ENCODE results near the gene ZNF229.
A peak's percentile ranks its signal among the peaks of the same experiment; 100 is the strongest.
"Not testable (repeated sequence)": the region's sequence is repeated elsewhere in the genome, so short reads cannot be mapped to it uniquely, and the experiment has no call there.

ZNF229 gene

GRCh38 chr19:44447916-44448674 lies at the start of gene ZNF229:
ZNF229 (minus strand) TSS chr19:44448472; CDS start chr19:44442847, 5,625 bp downstream.
- peak; percentile 62 for DNase-seq (ENCODE audit: low spot score)

GRCh38 chr19:44496711-44497110 lies 48.4 kb upstream of the ZNF229 start:
- DNase-seq (ENCODE audit: low spot score) = no peak

- DNase-seq (ENCODE audit: low spot score) = no peak
Observed at GRCh38 chr19:44476559-44477408, 28.5 kb upstream of the ZNF229 start.

GRCh38 chr19:44468730-44469129 lies 20.5 kb upstream of the ZNF229 start:
- not testable (repeated sequence) for DNase-seq (ENCODE audit: low spot score)

- not testable (repeated sequence) for DNase-seq (ENCODE audit: low spot score)
Observed at GRCh38 chr19:44462600-44463286, 14.5 kb upstream of the ZNF229 start.

- DNase-seq (ENCODE audit: low spot score) = not testable (repeated sequence)
Observed at GRCh38 chr19:44456016-44456415, 7.7 kb upstream of the ZNF229 start.

GRCh38 chr19:44455100-44455499 lies 6.8 kb upstream of the ZNF229 start:
- DNase-seq (ENCODE audit: low spot score) = no peak

GRCh38 chr19:44452367-44452766 lies 4.1 kb upstream of the ZNF229 start:
- DNase-seq (ENCODE audit: low spot score) = no peak

GRCh38 chr19:44451687-44452086 lies 3.4 kb upstream of the ZNF229 start:
- DNase-seq (ENCODE audit: low spot score) = no peak

- DNase-seq (ENCODE audit: low spot score) = no peak
Observed at GRCh38 chr19:44438441-44438840, 9.8 kb downstream of the ZNF229 start.

- no peak for DNase-seq (ENCODE audit: low spot score)
Observed at GRCh38 chr19:44435441-44435840, 12.8 kb downstream of the ZNF229 start.

- DNase-seq (ENCODE audit: low spot score) = no peak
Observed at GRCh38 chr19:44430956-44431355, 17.3 kb downstream of the ZNF229 start.

GRCh38 chr19:44415553-44415952 lies 32.7 kb downstream of the ZNF229 start:
- not testable (repeated sequence) for DNase-seq (ENCODE audit: low spot score)

GRCh38 chr19:44401139-44402115 lies 46.8 kb downstream of the ZNF229 start, which contains the start of gene ZNF285:
ZNF285 (minus strand) TSS chr19:44401608; CDS start chr19:44397213, 4,395 bp downstream.
- DNase-seq (ENCODE audit: low spot score) = peak; percentile 86

- DNase-seq (ENCODE audit: low spot score) = not testable (repeated sequence)
Observed at GRCh38 chr19:44389268-44389667, 59.0 kb downstream of the ZNF229 start.

Measured in pons (tissue), 1 donor.